Measurements from ENCODE around the gene PCP2. TPM values are rescaled to one million over a fixed set of nuclear protein-coding genes. Genes with fewer than 3 reads are reported as not detected.

The PCP2 gene
- total and polyA plus RNA-seq, 2 of the 13 experiments (the other 11 are each of a cell fraction or from before 2014, with no cell fraction given): 0.62 TPM; not detected in 1

GRCh38 chr19:7636691-7637373 lies 3.3 kb upstream of the PCP2 start, which contains the start of gene STXBP2 (continued):
- TF ChIP-seq NPAS2 (CRISPR knock-in tag; IDR thresholded peaks at IDR 0.05; ENCODE audit: borderline replicate concordance): no peak
- TF ChIP-seq ZNF564 (CRISPR knock-in tag; IDR thresholded peaks at IDR 0.05): peak; percentile 81; the same call in 1 of the 2 replicates
- TF ChIP-seq MXD3 (CRISPR knock-in tag; IDR thresholded peaks at IDR 0.05): no peak
- TF ChIP-seq ZFP1 (CRISPR knock-in tag; IDR thresholded peaks at IDR 0.05): no peak
- TF ChIP-seq RBAK (CRISPR knock-in tag; IDR thresholded peaks at IDR 0.05): no peak
- no peak for TF ChIP-seq ZKSCAN8 (CRISPR knock-in tag; IDR thresholded peaks at IDR 0.05; ENCODE audit: borderline replicate concordance)
- no peak for TF ChIP-seq SOX5 (CRISPR knock-in tag; IDR thresholded peaks at IDR 0.05; ENCODE audit: borderline replicate concordance)
- peak; percentile 72; the same call in 1 of the 2 replicates for TF ChIP-seq ZBTB43 (CRISPR knock-in tag; conservative IDR thresholded peaks at IDR 0.05)
- no peak for TF ChIP-seq MEIS1 (CRISPR knock-in tag; IDR thresholded peaks at IDR 0.05; ENCODE audit: borderline replicate concordance)
- no peak for TF ChIP-seq GPN1 (CRISPR knock-in tag; IDR thresholded peaks at IDR 0.05; ENCODE audit: borderline replicate concordance)
- 0 out of 2 replicates have a peak, but pooled peaks have one; percentile 8 for TF ChIP-seq FOXO1 (CRISPR knock-in tag; IDR thresholded peaks at IDR 0.05)
- TF ChIP-seq ZNF841 (CRISPR knock-in tag; IDR thresholded peaks at IDR 0.05; ENCODE audit: borderline replicate concordance): no peak
- TF ChIP-seq NFATC3 (CRISPR knock-in tag; IDR thresholded peaks at IDR 0.05): 0 out of 2 replicates have a peak, but pooled peaks have one; percentile 44
- peak; percentile 78 for TF ChIP-seq ZNF605 (CRISPR knock-in tag; IDR thresholded peaks at IDR 0.05)
- TF ChIP-seq SNAPC2 (CRISPR knock-in tag; IDR thresholded peaks at IDR 0.05): 0 out of 2 replicates have a peak, but pooled peaks have one; percentile 63
- TF ChIP-seq ZSCAN5A (CRISPR knock-in tag; IDR thresholded peaks at IDR 0.05; ENCODE audit: borderline replicate concordance): no peak; the same call in 1 of the 2 replicates
- TF ChIP-seq MED8 (CRISPR knock-in tag; IDR thresholded peaks at IDR 0.05; ENCODE audit: insufficient replicate concordance): no peak
- no peak for TF ChIP-seq HNRNPH1 (optimal IDR thresholded peaks at IDR 0.05; ENCODE audit: low read depth, low read length)
- TF ChIP-seq ZNF740 (CRISPR knock-in tag; IDR thresholded peaks at IDR 0.05): peak; percentile 35; the same call in 1 of the 2 replicates
- peak; percentile 98 for TF ChIP-seq MAX (IDR thresholded peaks at IDR 0.05)
- TF ChIP-seq TCF12 (IDR thresholded peaks at IDR 0.05): no peak
- no peak for TF ChIP-seq TCF12 (CRISPR knock-in tag; IDR thresholded peaks at IDR 0.05)
- TF ChIP-seq ELF4 (CRISPR knock-in tag; IDR thresholded peaks at IDR 0.05; ENCODE audit: borderline replicate concordance): peak; percentile 74; the same call in 1 of the 2 replicates
- peak; percentile 83; the same call in 1 of the 2 replicates for TF ChIP-seq RFXAP (CRISPR knock-in tag; IDR thresholded peaks at IDR 0.05; ENCODE audit: borderline replicate concordance)
- no peak for TF ChIP-seq GMEB2 (CRISPR knock-in tag; IDR thresholded peaks at IDR 0.05; ENCODE audit: low read depth)
- no peak for TF ChIP-seq ISL2 (CRISPR knock-in tag; IDR thresholded peaks at IDR 0.05)
- TF ChIP-seq KDM6A (CRISPR knock-in tag; IDR thresholded peaks at IDR 0.05; ENCODE audit: low read depth): no peak
